AML-193 (cell line): ENCODE results near the gene FKBP10.
"Not testable (repeated sequence)": the region's sequence is repeated elsewhere in the genome, so short reads cannot be mapped to it uniquely, and the experiment has no call there.

Experiments
- DNase-seq, 2 experiments: peaks; one replicate each; lab custom pipeline; 2025; lab: John Stamatoyannopoulos, UW

The FKBP10 gene

DNA sequence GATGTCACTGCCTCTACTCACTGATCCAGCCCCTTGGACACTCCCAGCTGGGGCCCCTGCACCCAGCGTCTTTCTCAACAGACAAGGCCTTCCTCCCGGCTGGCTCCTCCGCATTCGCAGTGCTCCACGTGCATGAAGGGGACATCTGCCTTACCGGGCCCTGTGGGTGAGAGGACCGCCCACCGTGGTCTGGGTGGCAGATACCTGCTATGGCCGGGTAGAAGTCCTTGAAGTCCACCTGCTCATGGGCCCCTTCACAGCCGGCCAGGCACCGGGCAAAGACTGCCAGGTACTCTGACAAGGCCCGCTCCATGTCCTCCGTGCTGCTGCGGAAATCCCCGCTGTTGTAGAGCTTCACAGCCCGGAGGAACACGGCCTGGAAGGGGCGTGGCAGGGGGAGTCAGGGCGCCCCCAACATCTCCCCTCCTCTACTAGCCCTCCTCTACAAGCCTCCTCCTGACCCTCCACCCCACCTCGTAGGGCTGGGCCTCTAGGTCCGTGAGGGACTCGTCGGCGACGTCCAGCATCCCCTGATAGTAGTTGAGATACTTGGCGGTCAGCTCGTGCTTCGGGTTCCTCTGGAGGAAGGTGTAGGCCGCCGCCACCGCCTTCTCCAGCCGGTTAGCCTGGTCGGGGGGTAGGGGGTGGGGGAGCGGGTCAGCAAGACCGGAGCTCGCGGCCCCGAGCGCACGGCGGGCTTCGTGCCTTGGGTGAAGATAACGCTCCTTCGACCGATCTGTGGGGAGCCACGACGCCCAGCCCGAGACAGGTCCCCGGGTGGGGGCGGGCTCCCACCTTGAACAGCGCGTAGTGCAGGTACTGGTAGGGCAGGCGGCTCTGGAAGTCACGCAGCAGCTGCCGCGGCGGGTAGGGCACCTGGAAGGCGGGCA lies 1.9 kb upstream of the FKBP10 start:
- no peak for DNase-seq

DNA sequence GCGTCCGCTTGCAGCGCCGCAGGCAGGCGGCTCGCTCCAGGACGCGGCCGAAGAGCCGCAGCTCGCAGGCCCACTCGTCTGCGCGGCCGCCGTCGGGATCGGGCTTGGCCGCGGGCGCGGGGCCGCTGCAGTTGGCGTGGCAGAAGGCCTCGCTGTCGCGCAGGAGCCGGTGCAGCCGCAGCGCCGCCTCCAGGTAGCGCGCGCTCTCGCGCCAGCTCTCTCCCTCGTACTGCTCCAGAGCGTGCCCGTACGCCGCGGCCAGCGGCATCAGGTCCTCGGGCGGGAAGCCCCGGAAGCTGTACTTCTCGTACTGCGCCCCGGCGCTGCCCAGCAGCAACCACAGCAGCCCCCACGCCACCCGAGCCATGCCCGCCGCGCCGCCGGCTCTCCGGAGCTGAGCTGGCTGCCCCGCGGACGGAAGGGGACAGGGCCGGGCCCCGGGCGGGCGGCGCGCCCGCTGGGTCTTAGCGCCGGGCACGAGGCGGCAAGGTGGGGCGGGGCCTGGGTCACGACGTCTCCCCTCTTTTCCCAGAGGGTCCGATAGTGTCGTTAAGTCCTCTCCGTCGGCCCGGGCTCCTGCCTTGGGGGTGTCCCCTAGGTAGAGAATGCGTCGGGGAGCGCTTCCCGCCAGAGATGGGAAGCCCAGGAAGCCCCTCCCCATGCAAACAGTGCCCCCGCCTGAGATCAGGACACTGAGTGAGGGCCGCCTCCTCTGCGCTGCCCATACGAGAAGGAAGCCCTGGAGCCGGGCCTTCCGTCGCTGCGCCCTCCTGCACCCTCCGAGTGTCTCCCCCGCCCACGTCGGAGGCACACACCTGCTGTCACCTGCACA lies 1.0 kb upstream of the FKBP10 start, which contains the start of gene P3H4:
P3H4 (minus strand) TSS at position 401 of the 832 bp plus-strand sequence; CDS start at position 367, 34 bp downstream.
- DNase-seq, result peak; percentile 78 to 85

DNA sequence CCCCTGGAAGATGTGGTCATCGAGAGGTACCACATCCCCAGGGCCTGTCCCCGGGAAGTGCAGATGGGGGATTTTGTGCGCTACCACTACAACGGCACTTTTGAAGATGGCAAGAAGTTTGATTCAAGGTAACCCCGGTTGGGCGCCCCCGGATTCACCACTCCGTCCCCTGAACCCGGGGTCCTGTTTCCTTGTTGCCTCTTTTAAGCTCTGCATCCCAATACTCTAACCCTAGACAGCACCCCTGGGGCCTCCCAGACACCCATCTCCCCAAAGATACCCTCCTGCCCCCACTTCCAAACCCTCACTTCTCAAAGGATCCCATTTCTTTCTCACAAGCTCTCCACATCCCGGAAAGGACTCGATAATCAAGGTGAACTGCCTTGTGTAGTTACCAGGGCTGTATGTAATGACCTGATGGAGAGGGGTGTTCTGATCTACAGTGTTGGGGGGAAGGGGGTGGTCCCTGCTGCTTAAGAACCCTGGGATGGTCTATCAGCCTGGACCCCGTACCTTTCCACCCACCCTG lies 412 bp downstream of the FKBP10 start:
- DNase-seq, result no peak

DNA sequence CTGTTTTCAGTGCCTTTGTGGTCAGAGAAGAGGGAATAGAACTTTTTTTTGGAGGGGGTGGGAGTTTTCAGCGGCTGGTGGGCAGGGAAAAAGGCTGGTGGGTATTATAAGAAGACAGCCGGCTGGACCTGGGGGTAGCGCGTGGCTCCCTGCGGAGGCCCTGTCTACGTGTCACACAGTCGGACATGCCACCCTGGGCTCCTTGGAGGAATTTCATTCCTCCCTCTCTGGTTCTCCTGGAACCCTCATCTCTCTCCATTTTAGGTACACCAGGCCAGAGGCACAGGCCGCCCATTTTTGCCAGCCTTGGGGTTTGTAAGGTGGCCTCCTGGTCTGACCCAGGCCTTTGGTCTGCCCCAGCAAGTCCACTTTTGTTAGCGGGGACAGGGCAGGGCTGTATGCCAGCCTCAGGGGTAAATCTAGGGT lies 908 bp downstream of the FKBP10 start:
- no peak for DNase-seq

DNA sequence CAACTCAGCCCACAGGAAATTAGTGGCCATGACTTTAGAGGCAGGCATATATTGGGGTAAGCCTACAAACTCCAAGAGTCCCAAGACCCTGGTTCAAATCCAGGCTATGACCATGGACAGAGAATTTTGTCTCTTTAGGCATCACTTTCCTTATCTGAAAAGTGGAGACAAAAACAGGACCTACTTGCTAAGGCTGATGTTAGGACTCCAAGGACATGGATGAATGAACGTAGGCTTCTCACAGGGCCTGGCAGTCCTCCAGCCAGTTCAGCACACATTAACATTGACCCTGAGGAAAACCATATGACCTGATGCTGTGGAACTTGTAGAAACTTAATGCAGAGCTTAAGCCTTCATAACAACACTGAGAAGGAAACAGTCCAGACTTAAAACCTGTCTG lies 1.4 kb downstream of the FKBP10 start:
- no peak for DNase-seq

DNA sequence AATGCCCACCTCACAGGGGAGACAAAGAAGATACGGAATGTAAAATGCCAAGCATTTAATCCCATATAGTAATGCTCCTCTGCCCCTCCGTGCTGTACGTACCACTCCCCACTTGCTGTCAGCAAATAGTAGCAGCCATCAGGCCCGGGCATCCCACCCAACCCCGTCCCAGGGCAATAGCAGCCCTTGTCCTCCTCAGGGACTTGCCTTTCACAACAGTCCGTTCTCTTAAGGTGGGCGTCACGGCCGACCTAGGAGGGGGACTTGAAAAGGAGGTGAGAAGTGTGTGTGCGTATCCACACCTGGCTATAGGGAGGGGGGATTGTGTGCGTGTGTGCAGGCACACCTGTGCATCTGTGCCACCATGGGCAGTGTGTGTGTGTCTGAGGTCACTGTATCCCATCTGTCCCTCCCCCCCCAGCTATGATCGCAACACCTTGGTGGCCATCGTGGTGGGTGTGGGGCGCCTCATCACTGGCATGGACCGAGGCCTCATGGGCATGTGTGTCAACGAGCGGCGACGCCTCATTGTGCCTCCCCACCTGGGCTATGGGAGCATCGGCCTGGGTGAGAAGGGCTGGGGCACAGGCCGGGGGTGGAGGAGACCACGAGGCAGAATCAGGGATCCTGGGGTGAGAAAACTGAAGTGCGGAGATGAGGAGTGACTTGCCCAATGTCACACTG lies 4.0 kb downstream of the FKBP10 start:
- DNase-seq, result no peak

- DNase-seq, result no peak
These were observed 5.2 kb downstream of the FKBP10 start for GRCh38 chr17:41818024-41818423.

DNA sequence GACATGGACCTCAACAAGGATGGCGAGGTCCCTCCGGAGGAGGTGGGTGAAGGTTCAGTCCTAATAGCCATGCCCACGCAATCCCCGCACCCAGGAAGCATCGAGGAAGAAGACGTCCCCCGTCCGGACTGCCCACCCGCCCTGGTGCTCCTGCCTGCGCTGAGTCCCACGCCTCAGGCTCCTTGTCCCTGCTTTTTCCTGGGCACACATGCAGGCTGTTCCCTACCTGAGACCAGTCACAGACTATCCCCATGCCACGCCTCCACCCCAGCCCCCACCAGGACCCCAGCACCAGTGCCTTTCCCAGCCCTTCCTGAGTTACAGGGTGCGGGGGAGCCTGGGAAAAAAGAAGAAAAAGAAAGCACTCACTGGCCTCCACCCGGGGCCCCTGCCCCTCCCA lies 9.0 kb downstream of the FKBP10 start:
- no peak for DNase-seq

GRCh38 chr17:41822216-41823140 lies 9.7 kb downstream of the FKBP10 start:
- no peak for DNase-seq

- DNase-seq, result no peak
These were observed 10.3 kb downstream of the FKBP10 start for GRCh38 chr17:41823141-41823524.

GRCh38 chr17:41823580-41823979 lies 10.8 kb downstream of the FKBP10 start:
- DNase-seq, result no peak

DNA sequence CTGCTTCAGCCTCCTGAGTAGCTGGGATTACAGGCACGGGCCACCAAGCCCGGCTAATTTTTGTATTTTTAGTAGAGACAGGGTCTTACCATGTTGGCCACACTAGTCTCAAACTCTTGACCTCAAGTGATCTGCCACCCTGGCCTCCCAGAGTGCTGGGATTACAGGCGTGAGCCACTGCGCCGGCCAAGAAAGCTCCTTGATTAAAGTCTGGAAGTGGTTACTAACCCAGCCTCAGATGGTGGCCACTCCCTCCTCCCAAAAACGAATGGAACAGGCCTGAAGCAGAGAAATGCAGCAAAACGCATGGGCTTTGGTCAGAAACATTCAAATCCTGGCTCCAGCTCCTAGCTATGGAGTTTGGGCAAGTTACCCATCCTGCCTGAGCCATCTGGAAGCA lies 11.3 kb downstream of the FKBP10 start:
- DNase-seq, result no peak

- DNase-seq, result no peak
These were observed 12.5 kb downstream of the FKBP10 start for GRCh38 chr17:41825175-41825845.

- DNase-seq, result not testable (repeated sequence)
These were observed 17.2 kb downstream of the FKBP10 start for GRCh38 chr17:41829961-41830360.

GRCh38 chr17:41835214-41835799 lies 22.5 kb downstream of the FKBP10 start:
- peak; percentile 58 to 60 for DNase-seq

DNA sequence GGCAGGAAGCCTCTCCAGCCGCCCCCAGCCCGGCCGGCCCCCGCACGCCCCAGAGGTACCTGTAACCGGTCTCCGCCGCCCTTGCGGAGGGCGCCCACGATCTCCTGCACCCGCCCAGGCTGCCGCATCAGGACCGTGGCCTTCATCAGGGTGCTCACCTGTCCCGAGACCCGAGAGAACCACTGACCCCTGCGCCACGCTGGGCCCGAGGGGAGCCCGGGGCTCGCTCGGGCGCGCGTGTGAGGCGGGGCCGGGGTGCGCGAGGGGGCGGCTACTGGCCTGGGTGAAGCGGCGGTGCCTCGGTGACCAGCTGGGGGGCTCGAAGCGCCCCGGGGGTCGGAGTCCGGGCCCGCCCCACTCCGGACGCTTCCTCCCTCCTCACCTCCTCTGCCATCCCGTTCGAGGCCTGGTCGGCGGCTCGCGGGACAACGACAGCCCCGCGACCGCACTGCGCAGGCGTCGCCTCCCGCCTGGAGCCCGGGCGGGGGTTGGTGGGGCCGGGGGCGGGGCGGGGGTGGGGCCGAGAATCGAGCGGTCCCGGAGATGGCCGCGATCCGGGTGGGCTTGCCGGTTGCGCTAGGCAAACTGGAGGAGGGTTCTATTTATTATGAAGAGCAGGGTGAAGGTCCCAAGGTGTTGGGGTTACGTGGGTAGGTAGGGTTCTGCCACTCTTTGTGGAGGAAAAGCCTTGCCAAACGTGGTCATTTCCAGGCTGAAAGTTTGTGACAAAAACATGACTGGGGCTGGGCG lies 23.2 kb downstream of the FKBP10 start, which contains the start of gene NT5C3B:
NT5C3B (minus strand) TSS at position 433 of the 750 bp plus-strand sequence; CDS start at position 394, 39 bp downstream.
- peak; percentile 30 to 38 for DNase-seq

DNA sequence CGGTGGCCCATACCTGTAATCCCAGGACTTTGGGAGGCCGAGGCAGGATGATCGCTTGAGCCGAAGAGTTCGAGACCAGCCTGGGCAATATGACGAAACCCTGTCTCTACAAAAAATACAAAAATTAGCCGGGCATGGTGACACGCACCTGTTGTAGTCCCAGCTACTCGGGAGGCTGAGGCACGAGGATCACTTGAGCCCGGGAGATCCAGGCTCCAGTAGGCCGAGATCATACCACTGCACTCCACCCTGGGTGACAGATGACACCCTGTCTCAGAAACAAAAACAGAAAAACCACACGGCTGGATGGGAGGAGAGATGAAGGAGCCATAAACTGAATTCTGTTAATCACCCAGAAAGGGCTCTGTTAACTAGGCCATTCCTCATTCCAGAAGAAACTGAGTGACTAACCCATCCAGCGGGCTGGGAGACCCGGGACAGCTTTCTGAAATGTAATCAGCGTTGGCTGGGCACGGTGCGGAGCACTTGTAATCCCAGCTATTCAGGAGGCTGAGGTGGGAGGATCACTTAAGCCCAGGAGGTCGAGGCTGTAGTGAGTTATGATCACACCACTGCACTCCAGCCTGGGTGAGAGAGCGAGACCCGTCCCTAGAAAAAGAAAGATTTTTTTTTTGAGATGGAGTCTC lies 23.9 kb downstream of the FKBP10 start:
- no peak for DNase-seq

DNA sequence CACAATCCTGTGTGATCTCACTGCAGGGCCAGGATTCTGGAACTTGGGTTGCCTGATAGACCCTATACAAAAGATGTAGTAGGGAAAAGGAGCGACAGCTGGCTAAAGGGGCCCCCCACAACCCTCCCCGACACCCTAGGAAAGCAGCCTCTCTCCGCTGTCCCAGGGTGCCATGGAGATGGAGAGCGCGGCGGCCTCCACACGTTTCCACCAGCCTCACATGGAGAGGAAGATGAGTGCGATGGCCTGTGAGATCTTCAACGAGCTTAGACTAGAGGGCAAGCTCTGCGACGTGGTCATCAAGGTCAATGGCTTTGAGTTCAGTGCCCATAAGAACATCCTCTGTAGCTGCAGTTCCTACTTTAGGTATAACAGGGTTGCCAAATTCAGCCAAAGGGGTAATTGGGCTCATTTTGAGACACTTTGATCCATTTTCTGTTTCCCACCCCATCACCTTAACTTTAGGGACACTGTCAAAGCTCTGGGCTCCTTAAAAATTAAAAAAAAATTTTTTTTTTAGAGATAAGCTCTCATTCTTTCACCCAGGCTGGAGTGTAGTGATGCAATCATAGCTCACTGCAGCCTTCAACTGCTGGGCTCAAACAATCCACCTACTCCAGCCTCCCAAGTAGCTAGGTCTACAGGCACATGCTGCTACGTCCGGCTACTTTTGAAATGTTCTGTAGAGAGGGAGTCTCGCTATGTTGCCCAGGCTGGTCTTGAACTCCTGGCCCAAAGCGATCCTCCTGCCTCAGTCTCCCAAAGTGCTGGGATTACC lies 25.1 kb downstream of the FKBP10 start, which contains the start of gene KLHL10:
KLHL10 (plus strand) TSS at position 65 of the 778 bp plus-strand sequence; CDS start at position 173, 108 bp downstream.
- no peak for DNase-seq
